Pancreas (tissue), 10 donors: ENCODE results near the gene STPG3. TPM values are rescaled to one million over a fixed set of nuclear protein-coding genes. Genes with fewer than 3 reads are reported as not detected.
A peak's percentile ranks its signal among the peaks of the same experiment; 100 is the strongest.

Experiments
- ATAC-seq, 4 donors: fragments of 200-7000 bp; cut with Tn5 transposase; one replicate each; pipeline versions ENCODE4 v1.8.0 to v1.9.1; 2020; ENCODE audit warnings: mild to moderate bottlenecking in 4 of 4, moderate library complexity in 4 of 4
- DNase-seq, 6 donors: peaks; one replicate each; pipeline ENCODE4 v3.0.0-alpha.2; 2020
- FAIRE-seq: peaks from 2 replicates; lab custom pipeline; 2012; peaks lifted over from hg19 to GRCh38; lab: Jason Lieb, UNC
- H3K27ac ChIP-seq, 4 donors: fragments of 200-600 bp; sonication (generic); 1 replicate in 3 of 4; 2 replicates in 1 of 4; pipeline versions ENCODE4 v1.5.0 to v1.8.0; 2020
- H3K27me3 ChIP-seq, 4 donors: fragments of 200-600 bp; one replicate each; pipeline ENCODE4 v1.8.0; 2021
- H3K36me3 ChIP-seq, 3 donors: fragments of 200-600 bp; sonication (generic) in 1 of 3; one replicate each; pipeline versions ENCODE4 v1.5.0 to v1.8.0; 2020 to 2021
- H3K4me1 ChIP-seq, 3 donors: fragments of 200-600 bp; one replicate each; pipeline ENCODE4 v1.8.0; 2021
- H3K4me3 ChIP-seq, 4 donors: fragments of 200-600 bp; sonication (generic) in 2 of 4; one replicate each; pipeline versions ENCODE4 v1.5.0 to v1.8.0; 2020 to 2021
- H3K9me3 ChIP-seq, 4 donors: fragments of 200-600 bp; one replicate each; pipeline ENCODE4 v1.8.0; 2021
- WGBS, 2 donors: extraction: QIAGEN DNeasy Blood & Tissue Kit; methylation state at CpG; one replicate each; pipeline ENCODE4 v1.1.7; 2013; 5-methylcytosine and 5-hydroxymethylcytosine counted together
- intact Hi-C, 3 donors: fragments of 100-400 bp; cut with DNase I; formaldehyde crosslinking; loops; one replicate each; pipeline versions ENCODE4 v1.11.1 to v1.14.2; 2022
- polyA plus RNA-seq, 2 donors: library from polyadenylated mRNA; stranded (reverse); fragments of 200-250 nt; gene quantifications; one replicate each; pipeline ENCODE4 v1.2.3, GENCODE V29; 2013
- total RNA-seq, 6 donors: library from RNA; stranded (reverse); fragmentation: NEBNext Ultra II Directional in 4 of 6; extraction: Animal tissue kit (Norgen Biotek cat#: 25700) in 4 of 6; gene quantifications; one replicate each; pipeline versions ENCODE4 v1.2.1 to v1.2.4, GENCODE V29; 2021 to 2023
- TF ChIP-seq, protein P1 (sequence below), 4 donors: fragments of 200-600 bp; sonication (generic) in 3 of 4; IDR thresholded peaks; one replicate each; pipeline versions ENCODE4 v1.5.0 to v1.8.0; 2021; ENCODE audit warnings: antibody characterized with exemption in 4 of 4
- donor health status: healthy with polysubstance abuse.
- donor health status: DM: no; HTN: no; CAD: no; lungs with moderate emphysema.
- donor health status: DM: no; HTN: no; CAD: no.
- donor health status: control.
- donor health status: control.
- donor health status: Bipolar disorder and iron deficiency.
- donor health status: DM: yes; HTN: yes; CAD: no.
- donor health status: DM: no; HTN: no; CAD: no.
- donor health status: DM: no; HTN: no; CAD: no.
- donor health status: DM: yes; HTN: yes; CAD: no.

Gene STPG3
- total and polyA plus RNA-seq, 8 donors: 0.23 TPM; not detected in 7

DNA sequence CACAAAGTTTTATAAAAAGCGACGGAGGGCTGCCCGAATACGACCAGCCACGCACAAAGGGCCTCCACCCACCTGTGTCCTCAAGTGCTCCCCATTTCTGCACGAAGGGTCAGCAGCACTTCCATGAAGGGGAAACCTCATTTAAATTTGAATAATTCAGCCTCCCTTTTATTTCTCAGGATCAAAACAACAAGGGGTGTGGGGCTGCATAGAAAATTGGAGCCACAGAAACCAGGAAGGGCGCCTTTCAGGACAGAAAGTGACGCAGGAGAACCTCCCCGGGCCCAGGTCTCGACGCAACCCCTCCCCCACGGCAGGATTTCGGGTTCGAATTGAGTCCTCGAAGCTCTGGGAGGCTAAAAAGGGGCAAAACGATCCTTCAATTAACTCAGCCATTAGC is 48.9 kb downstream of the STPG3 start:
- no peak for ATAC-seq

DNA sequence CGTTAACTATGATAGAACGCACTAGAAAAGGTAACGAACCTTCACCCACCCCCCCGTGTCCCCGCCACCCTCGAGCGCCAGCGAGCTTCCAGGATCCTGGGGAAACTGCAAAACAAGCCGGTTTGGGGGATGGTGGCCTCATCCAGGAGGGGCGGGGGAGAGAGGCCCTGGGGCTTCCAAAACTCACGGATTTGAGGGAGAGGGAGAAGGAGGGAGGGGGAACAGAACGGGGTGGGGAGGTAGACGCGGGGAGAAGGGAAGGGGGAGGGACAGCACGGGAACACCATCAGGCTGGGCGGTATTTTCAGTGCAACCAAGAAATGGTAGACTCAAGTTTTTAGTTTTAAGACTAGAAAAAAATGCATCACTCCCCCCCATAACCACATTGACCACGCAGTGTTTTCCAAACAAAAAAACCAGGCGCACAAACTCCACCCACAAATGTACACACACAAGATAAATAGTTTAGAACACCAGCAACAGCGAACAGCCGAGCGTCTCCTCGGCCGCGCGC is 49.5 kb downstream of the STPG3 start:
- DNase-seq: peak in 5 of 6 donors; percentile 52 to 59 (median 55)
- Histone ChIP-seq H3K36me3 (no peaks in the 10 kb centered on the region), H3K9me3 (no peaks in the 10 kb centered on the region), H3K4me1 (peaks cover 28 to 43% (median 34%) of the 10 kb centered on the region in 3 donors), H3K27ac (peak overlapping the region; percentile 70 to 87 (median 77)), H3K27me3 (no peaks in the 10 kb centered on the region), H3K4me3 (peak overlapping the region; percentile 39 to 70 (median 54))
- FAIRE-seq: no peak
- intact Hi-C loops: loop anchor here in 1 of 3 donors (5.0 kb wide), 1 partner anchor 107 kb away; no protein-coding TSS in a partner anchor
- TF ChIP-seq, protein P1, sequence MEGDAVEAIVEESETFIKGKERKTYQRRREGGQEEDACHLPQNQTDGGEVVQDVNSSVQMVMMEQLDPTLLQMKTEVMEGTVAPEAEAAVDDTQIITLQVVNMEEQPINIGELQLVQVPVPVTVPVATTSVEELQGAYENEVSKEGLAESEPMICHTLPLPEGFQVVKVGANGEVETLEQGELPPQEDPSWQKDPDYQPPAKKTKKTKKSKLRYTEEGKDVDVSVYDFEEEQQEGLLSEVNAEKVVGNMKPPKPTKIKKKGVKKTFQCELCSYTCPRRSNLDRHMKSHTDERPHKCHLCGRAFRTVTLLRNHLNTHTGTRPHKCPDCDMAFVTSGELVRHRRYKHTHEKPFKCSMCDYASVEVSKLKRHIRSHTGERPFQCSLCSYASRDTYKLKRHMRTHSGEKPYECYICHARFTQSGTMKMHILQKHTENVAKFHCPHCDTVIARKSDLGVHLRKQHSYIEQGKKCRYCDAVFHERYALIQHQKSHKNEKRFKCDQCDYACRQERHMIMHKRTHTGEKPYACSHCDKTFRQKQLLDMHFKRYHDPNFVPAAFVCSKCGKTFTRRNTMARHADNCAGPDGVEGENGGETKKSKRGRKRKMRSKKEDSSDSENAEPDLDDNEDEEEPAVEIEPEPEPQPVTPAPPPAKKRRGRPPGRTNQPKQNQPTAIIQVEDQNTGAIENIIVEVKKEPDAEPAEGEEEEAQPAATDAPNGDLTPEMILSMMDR (IDR thresholded peaks at IDR 0.05): no peak
- ATAC-seq: no peak
- 1 to 2% methylated on average over 23 to 25 of the region's 25 CpGs for WGBS, 2 donors

More for the DNA sequence above, 48.9 kb downstream of the STPG3 start:
- DNase-seq: peak in 5 of 6 donors; percentile 42 to 58 (median 49)
- TF ChIP-seq, protein P1 (IDR thresholded peaks at IDR 0.05): no peak
- Histone ChIP-seq H3K4me3 (peak overlapping the region; percentile 39 to 70 (median 54)), H3K9me3 (no peaks in the 10 kb centered on the region), H3K4me1 (peaks cover 28 to 43% (median 32%) of the 10 kb centered on the region in 3 donors), H3K36me3 (no peaks in the 10 kb centered on the region), H3K27me3 (no peaks in the 10 kb centered on the region), H3K27ac (peak overlapping the region in 3 of 4 donors; percentile 62 to 81 (median 70))
- 8 to 9% methylated on average over 16 of the region's 16 CpGs for WGBS, 2 donors
- no peak for FAIRE-seq
- intact Hi-C loops: loop anchor here in 1 of 3 donors (5.0 to 10.0 kb wide), 2 partner anchors 107 to 225 kb away; no protein-coding TSS in a partner anchor

DNA sequence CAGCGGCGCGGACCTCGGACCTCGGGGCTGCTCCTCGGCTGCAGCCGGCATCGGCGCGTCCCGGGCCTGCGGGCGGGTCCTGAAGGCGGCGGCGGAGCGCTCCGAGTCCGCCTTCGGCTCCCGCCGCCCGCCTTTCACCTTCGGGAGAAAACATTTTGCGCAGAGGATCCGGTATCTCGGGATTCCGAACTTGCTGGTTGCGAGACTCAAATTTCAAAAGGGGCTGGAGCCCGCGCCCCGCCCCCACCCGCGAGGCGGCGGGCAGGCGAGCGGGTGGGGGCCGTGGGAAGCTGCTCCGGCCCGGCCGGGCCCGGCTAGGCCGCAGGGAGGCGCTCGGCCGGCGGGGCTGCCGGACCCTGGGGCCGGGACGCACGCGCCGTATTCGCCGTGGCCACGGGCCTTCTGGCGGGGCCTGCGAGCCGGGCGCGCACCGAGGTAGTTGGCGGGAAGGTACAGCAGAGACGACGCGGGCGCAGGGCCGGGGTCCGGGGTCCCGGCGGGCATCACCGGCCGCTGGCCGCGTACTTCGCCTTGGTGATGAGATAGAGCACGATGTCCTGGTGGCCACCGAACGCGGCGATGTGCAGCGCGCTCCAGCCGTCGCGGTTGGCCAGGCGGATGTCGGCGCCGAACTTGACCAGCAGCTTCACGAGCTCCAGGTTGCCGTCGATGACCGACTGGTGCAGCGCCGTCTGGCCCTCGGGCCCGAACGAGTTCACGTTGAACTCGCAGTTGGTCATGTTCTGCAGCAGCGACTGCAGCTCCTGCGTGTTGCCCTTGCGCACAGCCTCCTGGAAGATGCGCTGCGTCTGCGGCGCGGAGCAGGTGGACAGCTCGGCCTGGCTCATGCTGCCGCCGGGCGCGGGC is 50.2 kb downstream of the STPG3 start:
- Histone ChIP-seq H3K4me1 (peaks cover 28 to 48% (median 39%) of the 10 kb centered on the region in 3 donors), H3K9me3 (no peaks in the 10 kb centered on the region), H3K36me3 (no peaks in the 10 kb centered on the region), H3K27me3 (no peaks in the 10 kb centered on the region), H3K27ac (peak overlapping the region; percentile 70 to 87 (median 77)), H3K4me3 (peak overlapping the region; percentile 39 to 70 (median 54))
- 0 to 1% methylated on average over 92 to 115 of the region's 115 CpGs for WGBS, 2 donors
- ATAC-seq (peak; percentile 4 to 40 (median 27)), DNase-seq (peak; percentile 55 to 89 (median 78)), FAIRE-seq (no peak)
- TF ChIP-seq, protein P1 (IDR thresholded peaks at IDR 0.05): no peak
- intact Hi-C loops: loop anchor here in 1 of 3 donors (5.0 kb wide), 1 partner anchor 106 kb away; no protein-coding TSS in a partner anchor

DNA sequence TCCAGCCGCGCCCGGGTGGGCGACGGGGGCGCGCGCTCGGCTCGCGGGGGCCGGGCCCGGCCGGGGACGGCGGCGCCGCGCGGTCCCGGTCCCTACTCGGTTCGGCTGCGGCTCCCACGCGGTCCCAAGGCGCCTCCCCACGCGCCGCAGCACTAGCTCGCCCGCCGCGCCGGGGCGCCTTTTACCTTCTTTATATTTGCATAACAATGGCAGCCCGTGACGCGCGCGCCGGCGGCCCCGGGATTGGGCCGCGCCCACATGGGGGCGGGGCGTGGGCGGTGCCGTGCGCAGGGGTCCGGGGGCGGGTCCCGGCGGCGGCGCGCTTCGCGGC is 51.0 kb downstream of the STPG3 start, which contains the start of gene NRARP:
NRARP (minus strand) TSS at position 154 of the 331 bp plus-strand sequence. CDS start 343 bp downstream, outside the sequence.
- DNase-seq (peak; percentile 88 to 98 (median 94)), ATAC-seq (peak; percentile 41 to 58 (median 56)), FAIRE-seq (no peak)
- no peaks in the 10 kb centered on the region for H3K36me3 ChIP-seq
- H3K27ac ChIP-seq: peak within 1 kb of the TSS; percentile 78 to 95 (median 92)
- TF ChIP-seq, protein P1 (IDR thresholded peaks at IDR 0.05): no peak
- H3K4me3 ChIP-seq: peak within 1 kb of the TSS; percentile 39 to 70 (median 54)
- intact Hi-C loops: loop anchor here in 1 of 3 donors (5.0 kb wide), 1 partner anchor 105 kb away; no protein-coding TSS in a partner anchor
- H3K9me3 ChIP-seq: no peaks in the 10 kb centered on the region
- H3K4me1 ChIP-seq: peaks cover 25 to 50% (median 33%) of the 10 kb centered on the region in 3 donors
- H3K27me3 ChIP-seq: no peaks in the 10 kb centered on the region
- 0 to 1% methylated on average over 39 to 60 of the region's 60 CpGs for WGBS, 2 donors
